ENCODE measurements around the gene NOL6.

DNA sequence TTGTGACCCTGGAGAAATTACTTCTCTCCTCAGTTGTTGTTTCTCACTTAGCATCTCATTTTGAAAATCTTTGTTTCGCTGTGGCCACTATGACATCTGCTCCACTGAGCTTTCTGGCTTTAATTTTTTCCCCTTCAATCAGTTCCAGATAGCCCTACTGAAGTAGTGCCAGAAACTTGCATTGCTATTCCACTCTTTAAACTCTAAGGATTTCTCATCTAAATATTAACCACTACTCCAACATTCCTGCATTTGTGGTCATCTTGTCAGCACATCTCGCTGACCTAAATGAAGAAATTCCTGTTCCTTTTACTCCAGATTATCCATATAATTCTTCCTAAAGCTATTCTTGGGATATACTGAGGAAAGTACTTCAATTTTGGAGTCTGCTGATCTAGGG is 15.3 kb upstream of the NOL6 start:
- TF ChIP-seq EP300 (IDR thresholded peaks at IDR 0.05) = no peak
- TF ChIP-seq, protein P1, sequence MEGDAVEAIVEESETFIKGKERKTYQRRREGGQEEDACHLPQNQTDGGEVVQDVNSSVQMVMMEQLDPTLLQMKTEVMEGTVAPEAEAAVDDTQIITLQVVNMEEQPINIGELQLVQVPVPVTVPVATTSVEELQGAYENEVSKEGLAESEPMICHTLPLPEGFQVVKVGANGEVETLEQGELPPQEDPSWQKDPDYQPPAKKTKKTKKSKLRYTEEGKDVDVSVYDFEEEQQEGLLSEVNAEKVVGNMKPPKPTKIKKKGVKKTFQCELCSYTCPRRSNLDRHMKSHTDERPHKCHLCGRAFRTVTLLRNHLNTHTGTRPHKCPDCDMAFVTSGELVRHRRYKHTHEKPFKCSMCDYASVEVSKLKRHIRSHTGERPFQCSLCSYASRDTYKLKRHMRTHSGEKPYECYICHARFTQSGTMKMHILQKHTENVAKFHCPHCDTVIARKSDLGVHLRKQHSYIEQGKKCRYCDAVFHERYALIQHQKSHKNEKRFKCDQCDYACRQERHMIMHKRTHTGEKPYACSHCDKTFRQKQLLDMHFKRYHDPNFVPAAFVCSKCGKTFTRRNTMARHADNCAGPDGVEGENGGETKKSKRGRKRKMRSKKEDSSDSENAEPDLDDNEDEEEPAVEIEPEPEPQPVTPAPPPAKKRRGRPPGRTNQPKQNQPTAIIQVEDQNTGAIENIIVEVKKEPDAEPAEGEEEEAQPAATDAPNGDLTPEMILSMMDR (IDR thresholded peaks at IDR 0.05) = no peak
